RWPE2 (cell line): ENCODE measurements around the gene NEB.
"Not testable (repeated sequence)": the region's sequence is repeated elsewhere in the genome, so short reads cannot be mapped to it uniquely, and the experiment has no call there.

Experiments
- ATAC-seq: fragments of 200-7000 bp; cut with Tn5 transposase; 3 replicates; pipeline ENCODE4 v1.9.1; 2021; ENCODE audit warnings: low read depth
- DNase-seq: peaks from one replicate; pipeline ENCODE4 v3.0.0-alpha.2; 2020; ENCODE audit warnings: low spot score
- H3K27ac ChIP-seq: fragments of 450-650 bp; 2 replicates; pipeline ENCODE4 v1.5.1; 2017; ENCODE audit warnings: mild to moderate bottlenecking; ENCODE audit not compliant: poor library complexity, severe bottlenecking
- H3K27me3 ChIP-seq: fragments of 250-450 bp; sonication (Bioruptor Pico); 2 replicates; pipeline ENCODE4 v1.5.1; 2021; ENCODE audit warnings: mild to moderate bottlenecking, moderate library complexity; ENCODE audit not compliant: insufficient read depth, poor library complexity, severe bottlenecking
- H3K36me3 ChIP-seq: fragments of 250-450 bp; sonication (Bioruptor Pico); 2 replicates; pipeline ENCODE4 v1.5.1; 2020; ENCODE audit warnings: low read depth, mild to moderate bottlenecking, moderate library complexity
- H3K4me1 ChIP-seq: fragments of 250-450 bp; sonication (Bioruptor Pico); 2 replicates; pipeline ENCODE4 v1.5.1; 2021; ENCODE audit warnings: mild to moderate bottlenecking, moderate library complexity; ENCODE audit not compliant: insufficient read depth, poor library complexity, severe bottlenecking
- H3K4me3 ChIP-seq: fragments of 250-450 bp; sonication (Bioruptor Pico); 2 replicates; pipeline ENCODE4 v1.5.1; 2021; ENCODE audit warnings: mild to moderate bottlenecking, moderate library complexity; ENCODE audit not compliant: severe bottlenecking
- H3K9me3 ChIP-seq: fragments of 250-450 bp; sonication (Bioruptor Pico); 2 replicates; pipeline ENCODE4 v1.5.1; 2021; ENCODE audit warnings: mild to moderate bottlenecking, moderate library complexity; ENCODE audit not compliant: severe bottlenecking
- CTCF ChIP-seq: fragments of 450-650 bp; IDR thresholded peaks from one replicate; pipeline ENCODE4 v1.5.1; 2017; ENCODE audit warnings: mild to moderate bottlenecking, moderate library complexity; ENCODE audit not compliant: poor library complexity, severe bottlenecking

The NEB gene

GRCh38 chr2:151753540-151753939 is 19.3 kb upstream of the NEB start:
- DNase-seq, result no peak
- Histone ChIP-seq H3K4me3 (no peak overlapping the region), H3K27ac (no peak overlapping the region), H3K4me1 (no peaks in the 10 kb centered on the region), H3K9me3 (no peaks in the 10 kb centered on the region), H3K27me3 (peaks cover 3% of the 10 kb centered on the region), H3K36me3 (no peaks in the 10 kb centered on the region)
- no peak for ATAC-seq
- TF ChIP-seq CTCF, result no peak

- H3K9me3 ChIP-seq, ATAC-seq, H3K27me3 ChIP-seq, H3K4me1 ChIP-seq, H3K4me3 ChIP-seq, H3K36me3 ChIP-seq, H3K27ac ChIP-seq, DNase-seq: not testable (repeated sequence)
These were observed 11.0 kb upstream of the NEB start for GRCh38 chr2:151745261-151745660.

- Histone ChIP-seq H3K36me3 (no peaks in the 10 kb centered on the region), H3K4me1 (no peaks in the 10 kb centered on the region), H3K27ac (no peak overlapping the region), H3K4me3 (no peak overlapping the region), H3K27me3 (peaks cover 13% of the 10 kb centered on the region), H3K9me3 (no peaks in the 10 kb centered on the region)
- DNase-seq (no peak), ATAC-seq (peak; percentile 58; the same call in 2 of the 3 replicates)
- no peak for TF ChIP-seq CTCF
These were observed 3.9 kb downstream of the NEB start for GRCh38 chr2:151730262-151730975.

GRCh38 chr2:151729837-151730236 is 4.4 kb downstream of the NEB start:
- TF ChIP-seq CTCF, result no peak
- Histone ChIP-seq H3K4me3 (no peak overlapping the region), H3K27ac (no peak overlapping the region), H3K4me1 (no peaks in the 10 kb centered on the region), H3K27me3 (peaks cover 13% of the 10 kb centered on the region), H3K9me3 (no peaks in the 10 kb centered on the region), H3K36me3 (no peaks in the 10 kb centered on the region)
- DNase-seq (no peak), ATAC-seq (no peak)

- no peak overlapping the region for H3K27ac ChIP-seq
- no peak overlapping the region for H3K4me3 ChIP-seq
- H3K36me3 ChIP-seq, result no peaks in the 10 kb centered on the region
- H3K9me3 ChIP-seq, result no peaks in the 10 kb centered on the region
- DNase-seq (no peak), ATAC-seq (no peak)
- H3K4me1 ChIP-seq, result no peaks in the 10 kb centered on the region
- peaks cover 13% of the 10 kb centered on the region for H3K27me3 ChIP-seq
- no peak for TF ChIP-seq CTCF
These were observed 4.9 kb downstream of the NEB start for GRCh38 chr2:151729415-151729811.
